ENCODE results near the gene USP12.
"Not testable (repeated sequence)": the region's sequence is repeated elsewhere in the genome, so short reads cannot be mapped to it uniquely, and the experiment has no call there.

USP12 gene

DNA sequence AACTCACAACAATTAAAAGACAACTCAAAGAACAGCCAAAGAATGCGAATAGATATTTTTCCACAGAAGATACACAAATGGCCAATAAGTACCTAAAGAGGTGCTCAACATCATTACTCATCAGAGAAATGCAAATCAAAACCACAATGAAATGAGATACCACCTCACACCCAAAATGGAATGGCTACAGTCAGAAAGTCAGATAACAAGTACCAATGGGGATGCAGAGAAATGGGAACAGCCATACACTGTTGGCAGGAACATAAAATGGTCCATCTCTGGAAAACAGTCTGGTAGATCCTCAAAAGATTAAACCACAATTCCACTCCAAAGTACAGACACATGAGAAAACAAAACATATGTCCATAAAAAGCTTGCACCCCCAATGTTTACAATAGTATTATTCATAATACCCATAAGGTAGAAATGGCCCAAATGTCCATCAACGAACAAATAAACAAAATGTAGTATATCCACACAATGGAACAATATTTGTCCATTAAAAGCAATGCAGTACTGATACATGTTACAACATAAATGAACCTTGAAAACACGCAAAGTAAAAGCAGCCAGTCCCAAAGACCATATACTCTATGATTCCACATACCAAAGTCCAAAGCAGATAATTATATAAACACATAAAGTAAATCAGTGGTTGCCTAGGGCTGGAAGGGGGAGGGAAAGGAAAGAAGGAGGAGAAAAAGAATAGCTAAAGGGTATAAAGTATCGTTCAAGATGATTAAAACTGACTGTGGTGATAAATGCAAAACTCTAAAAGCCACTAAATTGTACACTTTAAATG is 19.6 kb downstream of the USP12 start:
- no peak for DNase-seq (ENCODE audit: low read depth in 2 of 2)

DNA sequence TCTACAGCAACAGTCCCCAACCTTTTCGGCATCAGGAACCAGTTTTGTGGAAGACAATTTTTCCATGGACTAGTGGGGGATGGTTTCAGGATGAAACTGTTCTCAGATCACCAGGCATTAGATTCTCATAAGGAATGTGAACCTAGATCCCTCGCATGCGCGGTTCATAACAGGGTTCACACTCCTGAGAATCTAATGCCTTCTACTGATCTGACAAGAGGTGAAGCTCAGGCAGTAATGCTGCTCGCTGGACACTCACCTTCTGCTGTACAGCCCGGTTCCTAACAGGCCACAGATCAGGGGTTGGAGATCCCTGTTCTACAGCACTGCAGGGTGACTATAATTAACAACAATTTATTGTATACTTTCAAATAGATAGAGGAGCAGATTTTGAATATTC is 21.9 kb downstream of the USP12 start:
- DNase-seq (ENCODE audit: low read depth in 2 of 2): no peak

DNA sequence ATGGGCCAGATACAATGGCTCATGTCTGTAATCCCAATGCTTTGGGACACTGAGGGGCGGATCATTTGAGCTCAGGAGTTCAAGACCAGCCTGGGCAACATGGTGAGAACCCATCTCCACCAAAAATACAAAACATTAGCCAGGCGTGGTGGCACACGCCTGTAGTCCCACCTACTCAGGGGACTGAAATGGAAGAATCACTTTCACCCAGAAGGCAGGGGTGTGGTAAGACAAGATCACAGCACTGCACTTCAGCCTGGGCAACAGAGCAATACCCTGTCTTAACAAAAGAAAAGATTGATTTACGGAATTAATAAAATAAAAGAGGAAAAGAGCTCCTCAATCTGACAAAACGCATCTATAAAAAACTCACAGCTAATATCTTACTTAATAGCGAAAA is 22.7 kb downstream of the USP12 start:
- DNase-seq (ENCODE audit: low read depth in 2 of 2): no peak

DNA sequence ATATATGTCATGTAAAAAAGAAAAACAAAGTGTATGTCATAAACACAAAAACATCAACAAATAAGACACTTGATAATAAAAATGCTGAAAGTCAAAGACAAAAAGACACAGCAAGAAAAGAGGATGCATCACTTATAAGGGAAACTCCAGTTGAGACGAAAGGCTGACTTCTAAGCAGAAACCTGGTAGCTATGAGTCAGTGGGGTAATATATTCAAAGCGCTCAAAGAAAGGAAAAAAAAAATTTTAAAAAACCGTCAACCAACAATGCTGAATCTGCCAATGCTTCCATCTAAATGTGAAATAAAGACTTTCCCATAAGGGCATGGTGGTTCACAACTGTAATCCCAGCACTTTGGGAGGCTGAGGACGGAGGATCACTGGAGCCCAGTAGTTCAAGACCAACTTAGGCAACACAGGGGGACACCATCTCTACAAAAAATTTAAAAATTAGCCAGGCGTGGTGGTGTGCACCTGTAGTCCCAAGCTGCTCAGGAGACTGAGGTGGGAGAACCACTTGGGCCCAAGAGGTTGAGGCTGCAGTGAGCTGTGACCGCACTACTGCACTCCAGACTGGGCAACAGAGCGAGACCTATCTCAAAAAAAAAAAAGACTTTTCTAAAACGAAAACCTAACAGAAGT is 24.0 kb downstream of the USP12 start:
- no peak for DNase-seq (ENCODE audit: low read depth in 2 of 2)

DNA sequence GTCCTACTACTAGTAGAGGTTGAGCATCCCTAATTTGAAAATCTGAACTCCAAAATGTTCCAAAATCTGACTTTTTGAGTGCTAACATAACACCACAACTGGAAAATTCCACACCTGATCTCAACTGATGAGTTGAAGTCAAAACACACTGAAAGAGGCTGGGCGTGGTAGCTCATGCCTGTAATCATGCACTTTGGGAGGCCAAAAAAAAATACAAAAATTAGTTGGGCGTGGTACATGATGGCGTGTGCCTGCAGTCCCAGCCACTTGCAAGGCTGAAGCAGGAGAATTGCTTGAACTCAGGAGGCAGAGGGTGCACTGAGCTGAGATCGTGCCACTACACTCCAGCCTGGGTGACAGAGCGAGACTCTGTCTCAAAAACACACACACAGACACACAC is 29.9 kb downstream of the USP12 start:
- DNase-seq (ENCODE audit: low read depth in 2 of 2): no peak

DNA sequence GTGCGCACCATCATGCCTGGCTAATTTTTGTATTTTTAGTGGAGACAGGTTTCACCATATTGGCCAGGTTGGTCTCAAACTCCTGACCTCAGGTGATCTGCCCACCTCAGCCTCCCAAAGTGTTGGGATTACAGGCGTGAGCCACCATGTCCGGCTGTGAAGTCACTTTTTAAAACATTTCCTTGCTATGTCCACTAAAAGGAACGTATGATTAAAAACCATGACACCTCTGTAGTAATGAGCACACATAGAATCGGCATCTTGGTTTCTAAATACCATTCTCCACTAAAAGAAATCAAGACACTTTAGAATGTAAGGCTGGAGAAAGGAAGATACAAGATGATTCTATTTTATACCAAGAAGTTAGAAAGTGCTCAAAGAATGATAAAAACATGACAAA is 30.5 kb downstream of the USP12 start:
- not testable (repeated sequence) for DNase-seq (ENCODE audit: low read depth in 2 of 2)

DNA sequence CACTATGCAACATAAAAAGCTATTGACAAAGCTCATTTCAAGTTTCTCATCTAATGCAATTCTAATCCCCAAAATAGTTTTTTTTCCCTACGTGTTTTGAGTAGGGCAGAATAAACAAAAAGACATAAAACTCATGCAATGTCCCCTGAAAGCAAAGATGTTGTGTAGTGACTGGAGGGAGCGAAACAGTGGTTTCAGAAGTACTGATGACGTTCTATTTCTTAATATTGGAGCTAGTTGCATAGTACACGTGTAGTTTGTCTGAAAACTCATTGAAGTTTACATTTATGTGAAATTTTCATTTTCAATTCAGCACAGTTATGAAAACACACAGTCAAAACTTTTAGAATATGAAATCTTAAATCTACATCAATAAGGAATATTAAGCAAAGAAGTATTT is 31.6 kb downstream of the USP12 start:
- DNase-seq (ENCODE audit: low read depth in 2 of 2): no peak

DNA sequence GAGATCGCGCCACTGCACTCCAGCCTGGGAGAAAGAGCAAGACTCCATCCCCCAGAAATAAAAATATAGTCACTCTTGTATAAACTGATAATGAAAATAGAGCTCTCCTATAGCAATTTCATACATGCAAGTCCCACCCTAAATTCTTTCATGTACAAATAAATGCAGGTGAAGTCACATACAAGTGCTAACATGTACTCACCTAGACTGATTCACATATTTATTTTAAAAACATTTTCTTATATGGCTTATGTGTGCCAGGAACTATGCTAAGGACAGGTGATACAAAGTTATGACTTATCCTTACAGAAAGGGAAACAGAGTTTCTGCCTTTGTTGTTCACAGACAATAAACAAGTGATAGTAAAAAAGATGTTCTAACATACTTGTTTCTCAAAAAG is 32.0 kb downstream of the USP12 start:
- no peak for DNase-seq (ENCODE audit: low read depth in 2 of 2)

DNA sequence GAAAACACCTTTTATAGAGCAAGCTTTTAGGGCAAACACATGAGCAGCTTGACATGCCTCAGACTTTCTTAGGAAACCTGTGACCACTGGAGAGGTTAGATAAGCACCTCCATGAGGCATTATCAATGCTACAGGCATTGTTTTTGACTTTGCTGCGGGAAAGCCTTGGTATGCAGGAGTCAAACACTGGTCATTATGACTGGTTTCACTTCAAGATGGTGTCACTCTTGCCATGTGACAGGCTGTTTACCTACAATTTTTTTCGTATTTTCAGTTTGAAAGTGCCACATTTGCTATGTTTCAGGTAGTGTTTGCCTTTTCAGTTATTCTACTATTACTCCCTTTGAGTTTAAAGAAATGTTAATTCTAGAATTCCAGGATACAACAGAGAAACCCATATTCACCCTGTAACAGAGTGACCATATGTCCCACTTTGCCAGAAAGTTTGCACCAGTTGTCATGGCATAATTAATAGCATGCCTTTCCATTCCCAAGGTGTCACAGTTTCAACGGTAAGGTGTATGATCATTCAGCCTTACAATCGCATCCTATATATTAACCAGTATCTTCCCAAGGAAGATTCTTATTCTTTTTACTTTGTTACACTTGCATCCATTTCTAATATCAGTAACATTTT is 33.0 kb downstream of the USP12 start:
- no peak for DNase-seq (ENCODE audit: low read depth in 2 of 2)

DNA sequence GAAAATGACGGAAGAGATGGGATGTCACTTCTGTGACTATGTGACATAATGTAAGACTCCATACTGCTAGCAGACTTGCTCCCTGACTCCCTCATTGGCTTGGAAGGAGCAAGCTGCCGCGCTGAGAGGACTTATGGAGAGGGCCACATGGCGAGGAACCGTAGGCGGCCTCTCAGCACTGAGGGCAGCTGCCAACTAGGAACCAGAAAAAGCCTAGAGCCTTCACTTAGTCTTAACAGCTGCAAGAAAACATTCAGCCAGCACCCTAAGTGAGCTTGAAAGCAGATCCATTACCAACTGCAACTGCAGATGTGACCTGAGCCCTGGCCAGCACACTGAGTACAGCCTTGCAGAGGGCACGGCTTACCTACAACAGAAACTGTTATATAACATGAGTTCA is 33.9 kb downstream of the USP12 start:
- no peak for DNase-seq (ENCODE audit: low read depth in 2 of 2)

DNA sequence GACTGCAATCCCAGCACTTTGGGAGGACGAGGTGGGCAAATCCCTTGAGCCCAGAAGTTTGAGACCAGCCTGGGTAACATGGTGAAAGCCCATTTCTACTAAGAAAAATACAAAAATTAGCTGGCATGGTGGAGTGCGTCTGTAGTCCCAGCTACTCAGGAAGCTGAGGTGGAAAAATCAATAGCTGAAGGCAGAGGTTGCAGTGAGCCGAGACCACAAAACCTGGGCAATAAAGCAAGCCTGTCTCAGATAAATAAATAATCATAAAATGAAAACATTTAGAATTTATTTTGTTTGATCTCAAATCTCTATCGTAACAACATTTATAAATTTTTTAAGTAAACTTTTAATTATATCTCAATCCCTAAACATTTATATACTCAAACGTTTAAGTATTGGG is 36.6 kb downstream of the USP12 start:
- DNase-seq (ENCODE audit: low read depth in 2 of 2): no peak

DNA sequence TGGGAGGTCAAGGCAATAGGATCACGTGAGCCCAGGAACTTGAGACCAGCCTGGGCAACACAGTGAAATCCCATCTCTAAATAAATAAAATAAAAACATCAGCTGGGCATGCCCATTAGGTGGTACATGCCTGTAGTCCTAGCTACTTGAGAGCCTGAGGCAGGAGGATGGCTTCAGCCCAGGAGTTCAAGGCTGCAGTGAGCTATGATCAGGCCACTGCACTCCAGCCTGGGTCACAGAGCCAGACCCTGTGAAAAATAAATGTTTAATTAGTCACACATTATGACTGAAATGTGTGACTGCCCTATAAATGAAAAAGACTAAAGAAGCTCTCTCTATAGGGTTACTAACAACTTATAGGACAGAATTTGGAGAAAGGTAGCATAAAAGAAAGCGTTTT is 37.7 kb downstream of the USP12 start:
- DNase-seq (ENCODE audit: low read depth in 2 of 2): no peak

DNA sequence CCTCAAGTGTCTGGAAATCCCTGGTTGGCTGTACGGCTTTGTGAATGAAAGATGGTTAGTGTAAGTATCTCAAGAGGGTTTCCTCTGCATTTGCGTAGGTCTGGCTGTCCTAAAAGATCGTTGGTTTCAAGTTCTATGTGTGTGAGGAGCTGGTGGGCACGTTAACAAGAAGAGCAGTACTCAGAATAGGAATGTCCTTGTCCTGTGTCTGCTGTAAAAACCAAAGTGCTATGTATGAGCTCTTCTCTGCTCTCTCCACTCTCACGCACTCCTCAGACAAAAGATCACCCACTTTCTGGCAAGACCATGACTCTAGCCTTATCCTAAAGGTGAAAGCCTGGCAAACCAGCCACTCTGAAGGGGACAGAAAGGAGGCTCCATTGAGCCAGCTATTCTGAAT is 39.1 kb downstream of the USP12 start:
- no peak for DNase-seq (ENCODE audit: low read depth in 2 of 2)

DNA sequence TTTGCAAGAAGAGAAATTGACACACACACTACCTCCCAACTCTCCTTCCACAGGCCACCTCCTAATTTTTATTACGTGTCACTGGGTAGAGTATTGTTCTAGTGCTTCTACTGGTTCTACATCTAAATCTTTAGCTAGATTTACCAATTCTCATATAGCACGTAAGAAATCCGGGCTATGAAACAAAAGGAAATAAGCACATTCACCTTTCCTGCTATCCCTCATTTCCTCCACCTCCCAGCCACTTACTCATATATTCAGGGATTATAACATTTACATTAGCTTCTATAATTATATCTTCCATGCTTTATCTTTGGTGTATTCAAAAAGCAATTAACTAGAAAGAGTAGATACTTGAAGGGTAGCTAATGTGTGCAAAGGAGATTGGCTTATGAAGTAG is 39.7 kb downstream of the USP12 start:
- DNase-seq (ENCODE audit: low read depth in 2 of 2): no peak

DNA sequence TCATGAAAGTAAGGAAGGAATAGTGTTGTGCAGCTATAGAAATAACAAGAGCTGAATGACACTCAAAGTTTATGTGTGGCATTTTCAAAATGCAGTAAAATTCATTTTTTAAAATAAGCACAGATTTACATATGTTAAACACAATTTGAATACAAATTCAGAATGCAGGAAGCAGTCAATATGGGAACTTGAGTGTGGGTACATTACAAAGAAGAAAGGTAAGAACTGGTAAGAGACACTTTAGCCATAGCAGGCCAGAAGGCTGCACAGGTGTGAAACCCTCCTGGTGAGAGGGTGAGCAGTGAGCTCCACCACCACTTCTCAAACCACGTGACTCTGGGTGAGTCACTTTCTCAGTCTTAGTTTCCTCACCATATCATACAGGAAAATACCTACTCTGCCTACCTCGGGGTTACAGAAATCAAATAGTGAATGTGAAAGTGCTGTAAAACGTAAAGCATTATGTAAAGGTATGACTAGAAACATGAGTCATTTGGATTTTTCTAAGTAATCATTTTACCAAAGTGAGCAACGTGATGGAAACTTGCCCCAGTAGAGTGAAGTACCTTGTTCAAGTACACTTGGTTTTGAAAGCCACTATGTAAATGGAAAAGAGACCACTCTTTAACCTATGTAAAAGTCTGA is 40.5 kb downstream of the USP12 start:
- DNase-seq (ENCODE audit: low read depth in 2 of 2): peak; percentile 28 to 37

DNA sequence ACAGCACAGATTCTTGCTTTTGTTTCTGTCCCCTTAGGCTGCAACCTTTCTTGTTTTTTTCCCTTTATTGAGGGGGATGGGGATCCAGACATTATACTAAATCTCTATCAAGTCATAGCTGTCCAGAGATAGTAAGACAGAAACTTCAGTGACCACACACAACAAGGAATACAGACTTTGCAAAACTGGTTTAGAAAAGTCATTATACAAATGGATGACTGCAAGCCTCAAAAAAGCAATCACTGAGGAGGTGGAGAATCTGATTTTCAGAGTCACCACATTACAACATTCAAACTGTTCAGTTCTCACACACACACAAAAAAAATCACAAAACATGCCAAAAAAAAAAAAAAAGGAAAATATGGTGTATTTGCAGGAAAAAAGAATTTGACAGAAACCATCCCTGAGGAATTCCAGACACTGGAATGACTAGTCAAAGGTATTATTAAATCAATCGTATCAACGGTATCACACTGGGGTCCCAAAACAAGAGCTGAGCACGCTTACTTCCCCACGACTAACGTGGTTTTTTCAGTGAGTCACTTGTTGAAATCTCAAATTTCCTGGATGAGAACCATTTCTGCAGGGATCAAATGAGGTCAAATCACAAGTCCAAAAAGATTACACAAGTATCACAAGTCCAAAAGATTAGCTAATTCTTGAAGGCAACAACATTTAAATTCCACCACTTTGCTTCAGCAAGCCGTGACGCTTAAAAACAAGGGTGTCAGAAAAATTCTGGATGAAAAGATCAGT is 41.2 kb downstream of the USP12 start:
- no peak for DNase-seq (ENCODE audit: low read depth in 2 of 2)

DNA sequence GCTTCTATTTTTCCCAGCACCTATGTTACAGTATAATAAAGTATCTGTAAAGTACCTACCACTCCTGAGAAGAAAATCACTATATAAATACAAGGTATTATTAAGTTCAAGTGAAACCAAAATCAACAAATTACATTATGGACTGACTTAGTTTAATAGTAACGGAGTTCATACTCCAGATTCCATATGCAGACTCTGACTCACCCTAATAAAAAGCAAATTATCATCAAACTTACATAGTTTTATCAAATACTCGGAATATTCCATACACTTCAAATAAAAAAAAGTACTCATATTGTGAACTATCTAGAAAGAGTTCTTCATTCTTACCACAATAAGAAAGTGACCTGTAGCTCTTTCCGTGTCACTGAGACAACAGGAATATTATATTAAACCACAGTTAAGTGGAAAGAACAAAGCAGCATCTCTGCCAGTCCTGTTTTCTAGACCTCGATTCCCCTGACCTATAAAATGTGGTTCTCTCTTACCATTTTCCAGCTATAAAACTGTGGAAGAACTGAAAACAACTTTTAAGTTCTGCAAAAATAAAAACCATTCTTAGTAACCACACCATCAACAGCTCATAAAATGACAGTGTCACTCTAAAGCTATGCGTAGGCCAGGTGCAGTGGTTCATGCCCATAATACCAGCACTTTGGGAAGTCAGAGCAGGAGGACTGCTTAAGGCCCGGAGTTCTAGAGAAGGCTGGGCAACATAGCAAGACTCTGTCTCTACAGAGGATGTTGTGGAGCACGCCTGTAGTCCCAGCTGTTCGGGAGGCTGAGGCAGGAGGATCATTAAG is 42.6 kb downstream of the USP12 start:
- DNase-seq (ENCODE audit: low read depth in 2 of 2): no peak

DNA sequence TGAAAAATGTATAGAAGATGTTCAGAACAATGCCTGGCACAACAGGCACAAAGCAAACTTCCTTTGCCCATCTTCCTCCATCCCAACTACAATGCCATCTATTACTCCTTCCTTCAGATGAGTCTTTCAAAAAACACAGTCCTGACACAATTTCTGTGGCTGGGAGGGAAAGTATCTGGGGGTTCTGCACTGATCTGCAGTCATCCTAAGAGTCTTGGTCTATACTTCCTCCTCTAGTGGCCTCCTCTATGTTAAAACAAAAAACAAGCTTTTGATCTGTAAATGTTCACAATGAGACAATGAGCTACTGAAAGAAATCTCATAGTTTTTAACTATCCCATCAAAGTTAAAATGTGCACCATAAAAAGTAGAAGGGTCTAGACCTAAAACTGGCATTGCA is 44.8 kb downstream of the USP12 start:
- DNase-seq (ENCODE audit: low read depth in 2 of 2): no peak

DNA sequence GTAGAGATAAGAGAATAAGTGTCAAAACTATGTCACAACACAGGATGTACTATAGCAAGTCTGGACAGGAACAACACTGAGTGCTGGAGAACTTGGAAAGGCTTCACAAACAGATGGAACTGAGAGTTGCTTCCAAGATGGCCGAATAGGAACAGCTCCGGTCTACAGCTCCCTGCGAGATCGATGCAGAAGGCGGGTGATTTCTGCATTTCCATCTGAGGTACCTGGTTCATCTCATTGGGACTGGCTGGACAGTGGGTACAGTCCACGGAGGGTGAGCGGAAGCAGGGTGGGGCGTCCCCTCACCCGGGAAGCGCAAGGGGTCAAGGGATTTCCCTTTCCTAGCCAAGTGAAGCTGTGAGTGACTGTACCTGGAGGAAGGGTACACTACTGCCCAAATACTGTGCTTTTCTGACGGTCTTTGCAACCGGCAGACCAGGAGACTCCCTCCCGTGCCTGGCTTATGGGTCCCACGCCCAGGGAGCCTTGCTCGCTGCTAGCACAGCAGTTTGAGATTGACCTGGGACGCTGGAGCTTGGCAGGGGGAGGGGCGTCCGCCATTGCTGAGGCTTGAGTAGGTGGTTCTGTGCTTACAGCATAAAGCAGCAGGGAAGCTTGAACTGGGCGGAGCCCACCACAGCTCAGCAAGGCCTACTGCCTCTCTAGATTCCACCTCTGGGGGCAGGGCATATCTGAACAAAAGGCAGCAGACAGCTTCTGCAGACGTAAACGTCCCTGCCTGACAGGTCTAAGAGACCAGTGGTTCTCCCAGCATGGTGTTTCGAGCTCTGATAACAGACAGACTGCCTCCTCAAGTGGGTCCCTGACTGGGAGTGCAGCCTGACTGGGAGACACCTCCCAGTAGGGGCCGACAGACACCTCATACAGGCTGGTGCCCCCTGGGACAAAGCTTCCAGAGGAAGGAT is 46.0 kb downstream of the USP12 start:
- DNase-seq (ENCODE audit: low read depth in 2 of 2): no peak

DNA sequence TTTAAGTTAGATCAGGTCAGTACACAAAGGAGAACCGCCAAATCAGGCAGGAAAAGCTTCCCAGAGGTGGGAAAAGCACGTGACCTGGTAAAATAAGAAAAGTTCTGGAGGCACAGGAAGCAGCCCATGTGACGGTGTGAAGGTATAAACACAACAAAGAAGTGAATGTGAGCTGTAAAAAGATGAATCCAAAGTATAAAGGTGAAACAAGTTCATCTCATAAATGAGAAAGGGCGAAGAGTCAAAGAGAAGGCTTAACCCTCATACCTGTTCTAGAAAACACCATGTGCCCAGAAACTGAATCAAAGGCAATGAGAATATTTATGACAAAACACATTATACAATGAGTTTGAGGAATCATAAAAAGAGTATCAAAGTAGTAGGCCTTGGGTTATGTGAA is 47.0 kb downstream of the USP12 start:
- DNase-seq (ENCODE audit: low read depth in 2 of 2): no peak
